Fibroblast of lung (primary cell): Measurements from ENCODE around the gene LILRA1.

ENCODE experiments used
- EZH2 ChIP-seq: IDR thresholded peaks from 2 replicates; pipeline ENCODE4 v1.5.1; 2012; ENCODE audit warnings: low read length, control low read depth, mild to moderate bottlenecking; ENCODE audit errors: missing control alignments
- TF ChIP-seq, protein P1 (sequence below), 2 donors: IDR thresholded peaks in 1 of 2; conservative IDR thresholded peaks in 1 of 2; 1 replicate in 1 of 2; 2 replicates in 1 of 2; pipeline ENCODE4 v1.5.1; 2011 to 2012; ENCODE audit warnings: low read length in 2 of 2, control low read depth in 1 of 2, inconsistent platforms in 1 of 2, low read depth in 1 of 2, mild to moderate bottlenecking in 1 of 2

DNA sequence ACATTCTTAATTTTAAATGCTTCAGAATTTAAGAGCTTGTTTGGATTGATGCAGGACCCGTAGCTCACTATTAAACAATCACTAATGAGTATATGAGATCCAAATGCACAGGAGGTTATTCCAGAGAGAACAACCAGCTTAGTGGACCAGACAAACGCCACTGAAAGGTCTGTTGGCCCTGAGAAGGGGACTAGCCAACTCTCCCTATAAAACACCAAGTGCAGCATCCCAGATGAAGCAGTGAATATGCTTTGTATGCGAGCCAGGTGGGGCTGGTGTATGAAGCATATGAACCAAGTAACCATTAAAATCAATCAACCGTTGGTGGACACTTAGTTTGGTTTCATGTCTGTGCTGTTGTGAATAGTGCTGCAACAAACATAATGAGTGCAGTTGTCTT lies 27.0 kb downstream of the LILRA1 start:
- TF ChIP-seq, protein P1, sequence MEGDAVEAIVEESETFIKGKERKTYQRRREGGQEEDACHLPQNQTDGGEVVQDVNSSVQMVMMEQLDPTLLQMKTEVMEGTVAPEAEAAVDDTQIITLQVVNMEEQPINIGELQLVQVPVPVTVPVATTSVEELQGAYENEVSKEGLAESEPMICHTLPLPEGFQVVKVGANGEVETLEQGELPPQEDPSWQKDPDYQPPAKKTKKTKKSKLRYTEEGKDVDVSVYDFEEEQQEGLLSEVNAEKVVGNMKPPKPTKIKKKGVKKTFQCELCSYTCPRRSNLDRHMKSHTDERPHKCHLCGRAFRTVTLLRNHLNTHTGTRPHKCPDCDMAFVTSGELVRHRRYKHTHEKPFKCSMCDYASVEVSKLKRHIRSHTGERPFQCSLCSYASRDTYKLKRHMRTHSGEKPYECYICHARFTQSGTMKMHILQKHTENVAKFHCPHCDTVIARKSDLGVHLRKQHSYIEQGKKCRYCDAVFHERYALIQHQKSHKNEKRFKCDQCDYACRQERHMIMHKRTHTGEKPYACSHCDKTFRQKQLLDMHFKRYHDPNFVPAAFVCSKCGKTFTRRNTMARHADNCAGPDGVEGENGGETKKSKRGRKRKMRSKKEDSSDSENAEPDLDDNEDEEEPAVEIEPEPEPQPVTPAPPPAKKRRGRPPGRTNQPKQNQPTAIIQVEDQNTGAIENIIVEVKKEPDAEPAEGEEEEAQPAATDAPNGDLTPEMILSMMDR (conservative IDR thresholded peaks at IDR 0.05 in 1 of 2, IDR thresholded peaks at IDR 0.05 in 1 of 2; ENCODE audit: low read depth in 1 of 2, low read length in 2 of 2): no peak
- TF ChIP-seq EZH2: no peak
